ENCODE results near the gene COIL.
"Not testable (repeated sequence)": the region's sequence is repeated elsewhere in the genome, so short reads cannot be mapped to it uniquely, and the experiment has no call there.

Gene COIL

GRCh38 chr17:56978441-56979090, 17.7 kb upstream of the COIL start:
- FAIRE-seq: no peak

- FAIRE-seq: no peak
These were observed 17.0 kb upstream of the COIL start, which contains the start of gene SCPEP1 for GRCh38 chr17:56977673-56978395. SCPEP1 (plus strand) TSS chr17:56978131; CDS start chr17:56978160, 29 bp downstream.

GRCh38 chr17:56976941-56977608, 16.2 kb upstream of the COIL start:
- no peak for FAIRE-seq

GRCh38 chr17:56975656-56976055, 14.8 kb upstream of the COIL start:
- no peak for FAIRE-seq

GRCh38 chr17:56974055-56974454, 13.2 kb upstream of the COIL start:
- FAIRE-seq: no peak

GRCh38 chr17:56973520-56973919, 12.7 kb upstream of the COIL start:
- no peak for FAIRE-seq

- FAIRE-seq: no peak
These were observed 11.4 kb upstream of the COIL start for GRCh38 chr17:56972111-56972730.

GRCh38 chr17:56970974-56971373, 10.1 kb upstream of the COIL start:
- FAIRE-seq: no peak

- no peak for FAIRE-seq
These were observed 5.5 kb upstream of the COIL start for GRCh38 chr17:56966338-56966737.

GRCh38 chr17:56965681-56966080, 4.8 kb upstream of the COIL start:
- FAIRE-seq: not testable (repeated sequence)

- not testable (repeated sequence) for FAIRE-seq
These were observed 4.4 kb upstream of the COIL start for GRCh38 chr17:56965241-56965640.

GRCh38 chr17:56956992-56957391, 3.9 kb downstream of the COIL start:
- no peak for FAIRE-seq

GRCh38 chr17:56949595-56949994, 11.3 kb downstream of the COIL start:
- no peak for FAIRE-seq

GRCh38 chr17:56948491-56948890, 12.4 kb downstream of the COIL start:
- FAIRE-seq: no peak

GRCh38 chr17:56947741-56948140, 13.1 kb downstream of the COIL start:
- FAIRE-seq: no peak

GRCh38 chr17:56945938-56946505, 14.8 kb downstream of the COIL start:
- no peak for FAIRE-seq

- no peak for FAIRE-seq
These were observed 17.2 kb downstream of the COIL start for GRCh38 chr17:56943505-56944125.

GRCh38 chr17:56939869-56940484, 20.9 kb downstream of the COIL start:
- FAIRE-seq: no peak

- not testable (repeated sequence) for FAIRE-seq
These were observed 22.6 kb downstream of the COIL start for GRCh38 chr17:56938206-56938605.

GRCh38 chr17:56937687-56938086, 23.2 kb downstream of the COIL start:
- no peak for FAIRE-seq

GRCh38 chr17:56936697-56937322, 24.0 kb downstream of the COIL start:
- no peak for FAIRE-seq

- FAIRE-seq: no peak
These were observed 25.4 kb downstream of the COIL start for GRCh38 chr17:56935461-56935860.
